Upper lobe of left lung (tissue), 4 donors: ENCODE data around the gene TK1.

ENCODE experiments used
- CTCF ChIP-seq, 6 experiments: fragments of 450-650 bp in 4 of 6; fragments of 200-600 bp in 2 of 6; sonication (generic) in 2 of 6; IDR thresholded peaks; one replicate each; pipeline ENCODE4 v1.5.1; 2016 to 2019; ENCODE audit warnings: antibody characterized with exemption in 6 of 6
- EP300 ChIP-seq, 4 donors: sonication (generic); formaldehyde crosslinking; IDR thresholded peaks; one replicate each; pipeline ENCODE4 v1.5.1; 2017; ENCODE audit warnings: antibody characterized with exemption in 4 of 4, control low read depth in 2 of 4
- POLR2A ChIP-seq, 4 donors: fragments of 450-650 bp; IDR thresholded peaks; one replicate each; pipeline ENCODE4 v1.5.1; 2016 to 2017; ENCODE audit warnings: antibody characterized with exemption in 4 of 4, mild to moderate bottlenecking in 2 of 4

- TF ChIP-seq CTCF (IDR thresholded peaks at IDR 0.05) (no peak), EP300 (IDR thresholded peaks at IDR 0.05) (no peak), POLR2A (IDR thresholded peaks at IDR 0.05) (no peak)
Observed at GRCh38 chr17:78159575-78160158, 27.2 kb downstream of the TK1 start.
